ENCODE results near the gene YJEFN3. TPM values are rescaled to one million over a fixed set of nuclear protein-coding genes. Genes with fewer than 3 reads are reported as not detected.

YJEFN3 gene
- total RNA-seq, 2 donors from 2014 or later, result 8.1 to 19.3 TPM

DNA sequence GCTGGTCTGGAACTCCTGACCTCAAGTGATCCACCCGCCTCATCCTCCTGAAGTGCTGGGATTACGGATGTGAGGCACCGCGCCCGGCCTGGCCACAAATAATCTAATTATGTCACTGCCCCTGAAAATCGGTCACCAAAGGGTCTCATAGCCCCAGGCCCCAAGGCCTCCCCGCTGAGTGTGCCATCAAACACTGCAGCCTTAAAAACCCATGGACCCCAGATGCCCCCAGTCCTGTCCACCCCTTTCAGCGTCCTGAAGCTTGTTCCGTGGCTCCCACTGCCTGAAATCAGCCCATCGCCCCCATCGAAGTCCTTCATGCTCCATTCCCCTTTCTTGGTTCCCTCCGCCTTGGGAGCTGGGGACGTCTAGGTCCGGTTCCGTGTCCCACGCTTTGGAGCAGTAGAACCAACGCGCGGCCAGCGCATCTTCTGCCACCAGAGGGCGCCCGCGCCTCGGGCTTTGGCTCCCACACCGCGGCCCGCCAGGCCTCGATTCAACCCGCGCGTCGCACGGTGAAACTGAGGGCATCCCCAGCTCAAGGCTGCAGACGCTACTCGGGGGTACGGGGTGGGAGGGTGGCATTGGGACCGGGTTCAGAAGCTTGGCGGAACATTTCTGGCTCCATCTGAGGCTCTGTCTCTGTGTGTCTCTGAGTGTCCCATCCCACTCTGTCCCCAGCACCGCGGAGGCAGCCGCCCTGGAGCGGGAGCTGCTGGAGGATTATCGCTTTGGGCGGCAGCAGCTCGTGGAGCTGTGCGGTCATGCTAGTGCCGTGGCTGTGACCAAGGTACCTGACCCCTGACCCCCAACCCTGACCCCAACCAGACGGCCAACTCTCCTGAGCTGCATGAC, 3.5 kb downstream of the YJEFN3 start:
- Histone ChIP-seq H3K4me1 (replicated peaks) (no peaks in the 10 kb centered on the region), H3K9me3 (no peaks in the 10 kb centered on the region), H3K4me3 (no peak overlapping the region), H3K36me3 (no peaks in the 10 kb centered on the region), H3K27me3 (replicated peaks; ENCODE audit: insufficient read depth) (no peaks in the 10 kb centered on the region), H3K27ac (no peak overlapping the region)
- intact Hi-C loops (cut with DNase I), result loop anchor here (2.0 to 5.0 kb wide), 2 partner anchors 111 to 425 kb away; partner anchors contain the start of gene GMIP
- 31% methylated on average over 38 of the region's 48 CpGs for WGBS
- TF ChIP-seq, protein P1, sequence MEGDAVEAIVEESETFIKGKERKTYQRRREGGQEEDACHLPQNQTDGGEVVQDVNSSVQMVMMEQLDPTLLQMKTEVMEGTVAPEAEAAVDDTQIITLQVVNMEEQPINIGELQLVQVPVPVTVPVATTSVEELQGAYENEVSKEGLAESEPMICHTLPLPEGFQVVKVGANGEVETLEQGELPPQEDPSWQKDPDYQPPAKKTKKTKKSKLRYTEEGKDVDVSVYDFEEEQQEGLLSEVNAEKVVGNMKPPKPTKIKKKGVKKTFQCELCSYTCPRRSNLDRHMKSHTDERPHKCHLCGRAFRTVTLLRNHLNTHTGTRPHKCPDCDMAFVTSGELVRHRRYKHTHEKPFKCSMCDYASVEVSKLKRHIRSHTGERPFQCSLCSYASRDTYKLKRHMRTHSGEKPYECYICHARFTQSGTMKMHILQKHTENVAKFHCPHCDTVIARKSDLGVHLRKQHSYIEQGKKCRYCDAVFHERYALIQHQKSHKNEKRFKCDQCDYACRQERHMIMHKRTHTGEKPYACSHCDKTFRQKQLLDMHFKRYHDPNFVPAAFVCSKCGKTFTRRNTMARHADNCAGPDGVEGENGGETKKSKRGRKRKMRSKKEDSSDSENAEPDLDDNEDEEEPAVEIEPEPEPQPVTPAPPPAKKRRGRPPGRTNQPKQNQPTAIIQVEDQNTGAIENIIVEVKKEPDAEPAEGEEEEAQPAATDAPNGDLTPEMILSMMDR (IDR thresholded peaks at IDR 0.05), result peak; percentile 89 to 95 (median 92)
- TF ChIP-seq POLR2A (IDR thresholded peaks at IDR 0.05), result no peak
- peak; percentile 46 for TF ChIP-seq POLR2AphosphoS5 (IDR thresholded peaks at IDR 0.05)
- DNase-seq (ENCODE audit: low spot score), result peak; percentile 76

DNA sequence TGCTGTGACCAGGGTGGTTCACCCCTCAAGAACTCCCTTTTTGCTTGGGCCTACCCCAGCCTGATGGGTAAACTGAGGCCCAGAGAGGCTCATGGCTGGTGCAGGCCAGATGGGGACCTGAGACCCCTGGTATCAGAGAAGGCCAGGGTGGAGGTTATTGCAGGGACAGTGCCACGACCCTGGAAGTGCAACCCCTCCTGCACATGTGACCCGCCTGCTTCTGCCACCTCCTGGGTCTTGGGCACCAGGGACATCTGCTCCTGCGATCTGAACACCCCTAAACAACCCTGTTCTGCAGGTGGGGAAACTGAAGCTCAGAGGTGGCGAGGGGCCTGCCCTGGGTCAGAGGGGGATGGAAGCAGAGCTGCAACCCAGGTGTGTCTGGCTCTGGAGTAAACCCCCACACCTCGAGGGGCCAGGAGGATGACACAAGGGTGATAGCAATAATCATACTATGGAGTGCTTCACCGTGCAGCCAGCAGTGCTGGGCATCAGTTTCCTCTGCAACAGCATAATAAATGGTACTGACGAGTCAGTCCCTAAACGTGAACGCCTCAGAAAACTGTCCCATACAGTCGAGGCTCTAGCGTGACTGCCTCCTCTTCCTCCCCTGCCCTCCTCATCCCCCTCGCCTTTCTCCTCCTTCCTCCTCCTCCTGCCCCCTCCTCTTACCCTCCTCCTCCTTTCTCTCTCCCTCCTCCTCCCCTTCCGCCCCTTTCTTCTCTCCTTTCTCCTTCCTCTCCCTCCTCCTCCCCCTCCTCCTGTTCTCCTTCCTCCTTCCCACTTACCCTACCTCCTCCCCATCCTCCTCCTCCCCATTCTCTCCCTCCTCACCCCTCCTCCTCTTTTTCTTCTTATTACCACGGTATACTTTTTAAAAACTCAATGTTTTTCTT, 4.3 kb downstream of the YJEFN3 start:
- DNase-seq (ENCODE audit: low spot score), result no peak
- no peaks in the 10 kb centered on the region for H3K36me3 ChIP-seq
- TF ChIP-seq POLR2A (IDR thresholded peaks at IDR 0.05) (no peak), POLR2AphosphoS5 (IDR thresholded peaks at IDR 0.05) (no peak)
- TF ChIP-seq, protein P1 (IDR thresholded peaks at IDR 0.05), result no peak
- H3K4me3 ChIP-seq, result no peak overlapping the region
- H3K27ac ChIP-seq, result no peak overlapping the region
- WGBS, result 72% methylated on average over 14 of the region's 14 CpGs
- H3K9me3 ChIP-seq, result no peaks in the 10 kb centered on the region
- no peaks in the 10 kb centered on the region for H3K4me1 ChIP-seq (replicated peaks)
- intact Hi-C loops (cut with DNase I), result loop anchor here (2.0 to 5.0 kb wide), 2 partner anchors 110 to 424 kb away; partner anchors contain the start of gene GMIP
- H3K27me3 ChIP-seq (replicated peaks; ENCODE audit: insufficient read depth), result no peaks in the 10 kb centered on the region

DNA sequence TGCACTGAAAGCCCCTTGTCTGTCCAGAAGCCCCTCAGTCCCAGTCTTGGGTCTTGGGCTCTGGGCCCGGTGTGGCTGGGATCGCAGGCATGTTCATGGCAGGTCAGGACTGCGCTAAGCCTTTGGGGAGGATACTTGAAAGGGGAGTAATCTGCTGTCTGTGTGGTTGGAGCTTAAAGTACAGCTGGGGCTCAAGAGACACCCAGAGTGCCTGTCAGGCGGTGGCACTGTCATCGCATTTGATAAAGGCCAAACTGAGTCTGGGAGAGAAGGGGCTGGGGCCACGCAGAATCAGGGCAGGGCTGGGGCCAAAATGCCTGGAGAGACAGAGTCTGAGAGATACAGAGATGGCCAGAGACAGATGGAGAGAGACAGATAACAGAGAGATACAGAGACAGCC, 5.1 kb downstream of the YJEFN3 start:
- TF ChIP-seq POLR2AphosphoS5 (IDR thresholded peaks at IDR 0.05) (no peak), POLR2A (IDR thresholded peaks at IDR 0.05) (no peak)
- TF ChIP-seq, protein P1 (IDR thresholded peaks at IDR 0.05), result no peak
- peaks cover 3% of the 10 kb centered on the region for H3K4me1 ChIP-seq (replicated peaks)
- WGBS, result 83% methylated on average over 6 of the region's 6 CpGs
- no peak for DNase-seq (ENCODE audit: low spot score)
- intact Hi-C loops (cut with DNase I), result loop anchor here (2.0 to 5.0 kb wide), 2 partner anchors 109 to 423 kb away; partner anchors contain the start of gene GMIP
- no peak overlapping the region for H3K27ac ChIP-seq
- no peak overlapping the region for H3K4me3 ChIP-seq
- H3K27me3 ChIP-seq (replicated peaks; ENCODE audit: insufficient read depth), result no peaks in the 10 kb centered on the region
- H3K36me3 ChIP-seq, result no peaks in the 10 kb centered on the region
- no peaks in the 10 kb centered on the region for H3K9me3 ChIP-seq

DNA sequence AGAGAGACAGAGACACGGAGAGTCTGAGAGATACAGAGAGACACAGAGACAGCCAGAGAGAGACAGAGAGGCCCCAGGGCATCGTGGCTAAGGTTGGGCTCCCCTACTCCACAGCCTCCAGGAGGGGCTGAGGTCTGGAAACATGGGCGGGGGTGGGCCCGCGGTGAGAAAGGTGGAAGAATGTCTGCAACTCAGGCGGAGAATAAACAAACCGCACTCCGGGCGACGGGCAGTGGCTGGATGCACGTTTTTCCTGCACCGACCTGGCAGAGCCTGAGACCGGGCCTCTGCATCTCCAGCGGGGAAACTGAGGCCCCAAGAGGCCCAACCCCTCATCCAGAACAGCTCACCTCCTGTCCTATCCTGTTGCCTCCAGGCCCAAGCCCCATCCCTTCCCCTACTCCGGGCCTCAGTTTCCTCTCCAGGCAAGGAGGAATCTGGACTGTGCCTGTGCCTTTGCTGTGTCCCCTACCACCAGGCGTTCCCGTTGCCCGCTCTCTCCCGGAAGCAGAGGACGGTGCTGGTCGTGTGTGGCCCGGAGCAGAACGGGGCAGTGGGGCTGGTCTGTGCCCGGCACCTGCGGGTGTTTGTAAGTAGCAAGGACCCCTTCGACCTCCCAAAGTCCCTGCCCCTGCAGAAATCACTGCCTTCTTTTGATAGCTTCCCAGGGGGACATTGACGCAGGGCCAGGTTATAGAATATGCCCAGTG, 6.0 kb downstream of the YJEFN3 start:
- no peak for DNase-seq (ENCODE audit: low spot score)
- H3K27me3 ChIP-seq (replicated peaks; ENCODE audit: insufficient read depth), result no peaks in the 10 kb centered on the region
- WGBS, result 67% methylated on average over 27 of the region's 27 CpGs
- H3K4me1 ChIP-seq (replicated peaks), result peaks cover 3% of the 10 kb centered on the region
- H3K27ac ChIP-seq, result no peak overlapping the region
- no peak overlapping the region for H3K4me3 ChIP-seq
- intact Hi-C loops (cut with DNase I), result loop anchor here (5.0 kb wide), 1 partner anchor 423 kb away; no protein-coding TSS in a partner anchor
- no peaks in the 10 kb centered on the region for H3K36me3 ChIP-seq
- no peaks in the 10 kb centered on the region for H3K9me3 ChIP-seq
- no peak for TF ChIP-seq POLR2A (IDR thresholded peaks at IDR 0.05)
- TF ChIP-seq, protein P1 (IDR thresholded peaks at IDR 0.05), result no peak
- no peak for TF ChIP-seq POLR2AphosphoS5 (IDR thresholded peaks at IDR 0.05)

Measured in prostate gland (tissue), 2 donors.